Dermis microvascular lymphatic vessel endothelial cell (primary cell): Measurements from ENCODE around the gene ZNF256. TPM values are rescaled to one million over a fixed set of nuclear protein-coding genes. Genes with fewer than 3 reads are reported as not detected.
A peak's percentile ranks its signal among the peaks of the same experiment; 100 is the strongest.

Experiments used
- DNase-seq, 2 donors: peaks; one replicate each; pipeline versions ENCODE4 v3.0.0 to v3.0.0-alpha.2; 2010; ENCODE audit warnings: low read depth in 2 of 2
- total RNA-seq: library from RNA; depleted of rRNA; stranded (reverse); fragments of >200 nt; gene quantifications from 2 replicates; pipeline ENCODE4 v1.2.1, GENCODE V29; 2014

ZNF256 gene
- 3.3 and 5.2 TPM in 2 replicates for total RNA-seq

GRCh38 chr19:57947419-57948134 lies at the start of gene ZNF256:
TSS of gene ZNF256 (minus strand) at chr19:57947706. CDS start at chr19:57947474, 232 bp downstream.
- peak; percentile 81 to 91 for DNase-seq

- DNase-seq, result no peak
Measured at GRCh38 chr19:57992841-57993240, 45.3 kb upstream of the ZNF256 start.

DNA sequence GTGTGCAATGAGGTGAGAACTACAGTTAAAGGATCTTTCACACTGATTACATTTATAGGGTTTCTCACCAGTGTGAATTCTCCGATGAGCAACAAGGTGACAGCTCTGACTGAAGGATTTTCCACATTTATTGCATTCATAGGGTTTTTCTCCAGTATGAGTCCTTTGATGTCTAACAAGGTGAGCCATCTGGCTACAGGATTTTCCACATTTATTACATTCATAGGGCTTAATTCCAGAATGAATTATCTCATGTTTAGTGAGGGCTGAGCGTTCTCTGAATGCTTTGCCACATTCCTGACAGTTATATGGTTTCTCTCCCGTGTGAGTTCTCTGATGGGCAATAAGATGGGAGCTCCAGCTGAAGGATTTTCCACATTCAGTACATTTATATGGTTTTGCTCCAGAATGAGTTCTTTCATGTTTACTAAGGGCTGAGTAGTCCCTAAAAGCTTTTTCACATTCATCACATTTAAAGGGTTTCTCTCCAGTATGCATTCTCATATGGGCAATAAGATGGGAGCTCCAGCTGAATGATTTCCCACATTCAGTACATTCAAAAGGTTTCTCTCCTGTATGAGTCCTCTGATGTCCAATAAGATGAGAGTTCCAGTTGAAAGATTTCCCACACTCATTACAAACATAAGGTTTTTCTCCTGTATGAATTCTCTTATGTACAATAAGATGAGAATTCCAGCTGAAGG lies 31.2 kb upstream of the ZNF256 start:
- no peak for DNase-seq

- DNase-seq, result no peak
Measured at GRCh38 chr19:57974434-57974833, 26.9 kb upstream of the ZNF256 start, which contains the start of gene C19orf18. TSS of gene C19orf18 (minus strand) at chr19:57974534. CDS start at chr19:57974432, 102 bp downstream.

DNA sequence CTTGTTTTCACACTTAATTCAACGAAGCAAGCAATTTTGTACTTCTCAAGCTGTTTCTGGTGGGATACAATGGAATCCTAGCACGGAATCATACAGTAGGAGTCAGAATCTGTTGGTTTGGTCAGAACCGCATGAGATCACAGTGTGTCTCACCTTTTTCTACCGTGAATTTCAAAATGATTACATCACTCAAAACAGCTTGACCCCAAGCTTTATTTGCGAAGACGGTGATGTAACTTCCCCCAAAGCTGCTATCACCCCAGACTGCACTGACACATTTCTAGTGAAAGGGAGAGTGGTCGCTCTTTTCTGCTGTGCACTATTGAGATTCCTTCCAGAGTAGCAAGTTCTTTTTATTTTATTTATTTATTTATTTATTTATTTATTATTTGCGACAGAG lies 17.3 kb upstream of the ZNF256 start:
- DNase-seq, result no peak

DNA sequence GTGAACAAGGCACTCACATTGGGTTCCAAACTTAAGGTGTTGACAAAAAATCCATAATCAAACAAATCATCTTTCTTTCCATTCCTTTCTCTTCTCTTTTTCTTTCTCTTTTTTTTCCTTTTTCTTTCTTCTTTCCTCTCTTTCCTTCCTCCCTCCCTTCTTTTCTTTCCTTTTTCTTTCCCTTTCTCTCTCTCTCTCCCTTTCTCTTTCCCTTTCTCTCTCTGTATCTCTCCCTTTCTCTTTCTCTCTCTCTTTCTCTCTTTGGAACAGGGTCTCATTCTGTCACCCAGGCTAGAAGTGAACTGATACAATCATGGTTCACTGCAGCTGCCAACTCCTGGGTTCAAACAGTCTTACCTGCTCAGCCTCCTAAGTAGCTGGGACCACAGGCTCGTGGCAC lies 14.3 kb upstream of the ZNF256 start:
- DNase-seq, result no peak

DNA sequence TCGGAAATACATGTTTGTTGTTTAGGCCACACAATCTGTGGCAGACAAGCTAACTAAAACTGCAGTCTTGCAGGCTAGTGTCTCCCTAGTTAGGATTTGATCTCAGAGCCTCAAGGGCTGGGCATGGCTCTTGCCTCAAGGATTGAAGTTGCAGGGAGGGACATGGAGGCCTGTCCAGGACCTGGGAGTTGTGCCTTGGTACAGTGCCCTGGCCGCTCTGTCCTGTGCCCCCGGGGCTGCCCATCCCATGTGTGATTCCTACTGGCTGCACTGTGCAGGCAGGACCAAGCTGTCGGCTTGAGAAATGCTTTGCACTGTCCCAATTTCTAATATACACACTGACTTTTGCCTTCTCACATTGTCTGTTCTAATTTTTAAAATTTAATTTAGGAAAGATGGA lies 7.5 kb upstream of the ZNF256 start:
- DNase-seq, result no peak

GRCh38 chr19:57949702-57950101 lies 2.2 kb upstream of the ZNF256 start:
- DNase-seq, result no peak

GRCh38 chr19:57949296-57949695 lies 1.8 kb upstream of the ZNF256 start:
- no peak for DNase-seq

DNA sequence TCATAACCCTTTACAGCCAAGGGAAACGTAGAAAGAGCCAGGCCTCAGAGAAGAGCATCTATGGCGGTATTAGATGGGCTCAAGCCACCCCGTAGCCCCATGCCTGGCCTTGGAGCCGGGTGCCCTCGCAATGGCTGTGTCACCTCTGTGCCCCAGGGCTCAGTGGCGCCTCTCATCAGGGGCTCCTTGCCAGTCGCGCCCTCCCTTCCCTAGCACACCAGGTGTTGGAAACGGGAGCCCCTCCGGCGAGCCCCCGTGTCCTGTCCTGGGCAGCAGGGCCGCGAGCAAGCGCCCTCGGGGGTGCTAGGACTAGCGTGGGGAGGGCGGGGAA lies 453 bp downstream of the ZNF256 start:
- DNase-seq, result no peak

- no peak for DNase-seq
Measured at GRCh38 chr19:57946316-57946715, 1.2 kb downstream of the ZNF256 start.

GRCh38 chr19:57941593-57941992 lies 5.9 kb downstream of the ZNF256 start:
- DNase-seq, result no peak

GRCh38 chr19:57935731-57936130 lies 11.8 kb downstream of the ZNF256 start:
- DNase-seq, result no peak

GRCh38 chr19:57934820-57935665 lies 12.5 kb downstream of the ZNF256 start, which contains the start of gene ZNF418:
TSS of gene ZNF418 (minus strand) at chr19:57935402. CDS start at chr19:57933822, 1,580 bp downstream.
- DNase-seq, result peak; percentile 65 to 82

- no peak for DNase-seq
Measured at GRCh38 chr19:57927587-57927986, 19.9 kb downstream of the ZNF256 start.

GRCh38 chr19:57916168-57916995 lies 31.1 kb downstream of the ZNF256 start, which contains the start of gene ZNF417:
TSS of gene ZNF417 (minus strand) at chr19:57916592. CDS start at chr19:57916411, 181 bp downstream.
- DNase-seq, result peak; percentile 85 to 94

DNA sequence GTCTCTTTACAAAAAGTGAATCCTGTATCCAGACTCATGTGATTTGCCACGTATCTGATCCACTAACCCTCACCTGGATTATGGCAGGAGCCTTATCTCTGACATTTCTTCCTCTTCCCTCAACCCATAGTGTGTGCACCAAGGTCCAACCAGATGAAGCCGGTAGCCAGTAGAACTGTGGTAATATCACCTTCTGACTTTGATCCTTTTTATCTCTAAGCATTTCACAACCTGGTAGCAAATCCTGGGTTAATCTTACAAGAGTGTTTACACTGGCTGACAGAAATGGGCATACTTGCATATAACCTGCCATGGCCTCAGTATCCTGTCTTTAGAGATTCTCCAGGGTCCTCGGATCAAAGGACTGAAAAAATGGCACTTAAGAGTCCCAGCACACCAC lies 33.0 kb downstream of the ZNF256 start:
- no peak for DNase-seq

- DNase-seq, result no peak
Measured at GRCh38 chr19:57907394-57907793, 40.1 kb downstream of the ZNF256 start.

DNA sequence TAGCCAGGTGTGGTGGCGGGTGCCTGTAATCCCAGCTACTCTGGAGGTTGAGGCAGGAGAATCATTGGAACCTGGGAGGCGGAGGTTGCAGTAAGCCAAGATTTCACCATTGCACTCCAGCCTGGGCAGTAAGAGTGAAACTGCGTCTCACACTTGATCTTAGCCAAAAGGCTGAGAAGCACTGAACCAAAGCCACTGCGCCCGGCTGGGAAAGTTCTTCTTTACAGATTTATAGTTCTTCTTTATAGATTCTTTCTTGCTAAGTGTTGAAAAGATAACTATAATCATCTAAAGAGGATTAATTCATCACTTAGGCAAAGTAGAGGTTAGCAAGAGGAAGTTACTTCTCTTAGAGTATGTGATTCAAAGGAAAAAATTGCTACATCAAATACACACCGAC lies 42.2 kb downstream of the ZNF256 start:
- no peak for DNase-seq

DNA sequence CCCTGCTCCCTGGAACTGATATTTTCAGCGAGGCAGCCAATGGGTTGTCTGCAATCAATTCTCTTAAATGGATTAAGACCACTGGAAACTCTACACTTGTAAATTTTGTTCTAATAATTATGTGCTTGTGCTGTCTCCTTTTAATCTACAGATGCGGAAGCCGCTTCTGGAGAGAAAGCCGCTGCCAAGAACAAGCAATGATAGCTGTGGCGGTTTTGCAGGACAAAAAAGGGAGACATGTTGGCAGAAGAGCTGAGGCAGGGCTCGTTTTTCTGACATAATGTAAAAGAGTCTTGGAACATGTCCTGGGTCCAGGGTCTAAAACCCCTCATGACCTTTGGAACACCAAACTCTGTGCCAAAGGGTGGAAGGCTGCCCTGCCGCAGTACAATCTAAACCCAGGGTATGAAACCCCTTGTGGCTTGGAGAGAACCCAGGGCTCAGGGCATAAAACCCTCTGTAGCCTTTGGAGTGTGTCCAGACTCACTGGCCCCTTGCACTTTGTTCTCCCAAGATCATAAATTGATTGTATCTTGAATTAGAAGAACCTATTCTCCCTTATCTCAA lies 43.8 kb downstream of the ZNF256 start:
- DNase-seq, result no peak

- no peak for DNase-seq
Measured at GRCh38 chr19:57900311-57900710, 47.2 kb downstream of the ZNF256 start.
